HCT116 (cell line): ENCODE measurements around the gene NUP210. TPM values are rescaled to one million over a fixed set of nuclear protein-coding genes. Genes with fewer than 3 reads are reported as not detected.

Experiments
- ATAC-seq: fragments of 200-7000 bp; cut with Tn5 transposase; 2 replicates; pipeline ENCODE4 v1.9.1; 2020; ENCODE audit warnings: mild to moderate bottlenecking, moderate library complexity
- BruUV-seq: library from RNA; stranded (reverse); fragments of 400-500 nt; replicated peaks from 2 replicates; lab custom pipeline; 2021; lab: Mats Ljungman, UMichigan
- CTCF ChIA-PET: fragments of 300-600 bp; sonication (Branson Sonifier 250); formaldehyde crosslinking; loops from one replicate; lab custom pipeline; 2021; ENCODE audit warnings: antibody characterized with exemption; lab: Charles Lee
- POLR2A ChIA-PET: fragments of 300-600, 350-600 bp; sonication (Branson Sonifier 250); formaldehyde crosslinking; loops from one replicate; lab custom pipeline; 2021; ENCODE audit warnings: antibody characterized with exemption; lab: Charles Lee
- RAD21 ChIA-PET, 2 experiments: fragments of 300-600 bp; sonication (Branson Sonifier 250); formaldehyde crosslinking; loops; one replicate each; lab custom pipeline; 2023; ENCODE audit warnings: low total read pairs in 2 of 2; ENCODE audit not compliant: uncharacterized antibody in 2 of 2, unreplicated experiment in 2 of 2, low non-redundant PET in 1 of 2; lab: Charles Lee
- DNase-seq: peaks from one replicate; pipeline ENCODE4 v3.0.0-alpha.2; 2010; ENCODE audit warnings: low read depth, low spot score
- H2AFZ ChIP-seq: fragments of 200-600 bp; shearing (Covaris generic), sonication (generic); 2 replicates; pipeline ENCODE4 v1.6.1; 2017; ENCODE audit warnings: low read depth, mixed run types, mixed read lengths, antibody characterized with exemption, low read length; ENCODE audit not compliant: poor library complexity, severe bottlenecking
- H3K27ac ChIP-seq: 2 replicates; pipeline ENCODE4 v1.5.1; 2012; ENCODE audit warnings: low read depth, low read length
- H3K27me3 ChIP-seq: fragments of 200-600 bp; sonication (generic); 2 replicates; pipeline ENCODE4 v1.6.1; 2016; ENCODE audit warnings: mixed run types, low read length, mixed read lengths; ENCODE audit not compliant: insufficient read depth
- H3K36me3 ChIP-seq, 2 experiments: fragments of 200-500 bp in 1 of 2; fragments of 200-600 bp in 1 of 2; sonication (Bioruptor generic) in 1 of 2; sonication (generic) in 1 of 2; 2 replicates each; pipeline versions ENCODE4 v1.5.1 to v1.6.1; 2014 to 2016; ENCODE audit warnings: low read length in 2 of 2, inconsistent platforms in 1 of 2, mixed read lengths in 1 of 2, mixed run types in 1 of 2; ENCODE audit not compliant: insufficient read depth in 2 of 2, control insufficient read depth in 1 of 2
- H3K4me1 ChIP-seq, 2 experiments: fragments of 200-600 bp in 1 of 2; sonication (generic) in 1 of 2; 2 replicates each; pipeline versions ENCODE4 v1.5.1 to v1.6.1; 2012 to 2017; ENCODE audit warnings: low read length in 2 of 2, inconsistent platforms in 1 of 2, mild to moderate bottlenecking in 1 of 2, mixed read lengths in 1 of 2, mixed run types in 1 of 2, moderate library complexity in 1 of 2; ENCODE audit not compliant: insufficient read depth in 2 of 2, control insufficient read depth in 1 of 2
- H3K4me2 ChIP-seq: fragments of 200-600 bp; sonication (generic); 2 replicates; pipeline ENCODE4 v1.6.1; 2017; ENCODE audit warnings: mixed run types, low read length, mixed read lengths
- H3K4me3 ChIP-seq, 2 experiments: fragments of 200-600 bp in 1 of 2; sonication (generic) in 1 of 2; replicated peaks in 1 of 2; 2 replicates each; pipeline ENCODE4 v1.5.1; 2011 to 2016; ENCODE audit warnings: low read length in 2 of 2, control low read depth in 1 of 2, low read depth in 1 of 2, mild to moderate bottlenecking in 1 of 2, mixed read lengths in 1 of 2, mixed run types in 1 of 2
- H3K79me2 ChIP-seq: fragments of 200-600 bp; sonication (generic); 2 replicates; pipeline ENCODE4 v1.6.1; 2017; ENCODE audit warnings: mild to moderate bottlenecking, mixed run types, low read length, moderate library complexity, mixed read lengths; ENCODE audit not compliant: insufficient read depth
- H3K9ac ChIP-seq: fragments of 200-600 bp; sonication (generic); 2 replicates; pipeline ENCODE4 v1.6.1; 2016; ENCODE audit warnings: low read length, mixed read lengths
- H3K9me2 ChIP-seq: fragments of 200-600 bp; sonication (generic), shearing (Covaris generic); 2 replicates; pipeline ENCODE4 v1.6.1; 2017; ENCODE audit warnings: mixed run types, mild to moderate bottlenecking, moderate library complexity; ENCODE audit not compliant: insufficient read depth
- H3K9me3 ChIP-seq, 2 experiments: fragments of 200-500 bp in 1 of 2; fragments of 200-600 bp in 1 of 2; sonication (Bioruptor generic) in 1 of 2; sonication (generic) in 1 of 2; 2 replicates each; pipeline ENCODE4 v1.6.1; 2014 to 2017; ENCODE audit warnings: low read length in 2 of 2, mixed read lengths in 2 of 2, inconsistent platforms in 1 of 2, low read depth in 1 of 2, mild to moderate bottlenecking in 1 of 2, mixed run types in 1 of 2, moderate library complexity in 1 of 2; ENCODE audit not compliant: control insufficient read depth in 1 of 2, insufficient read depth in 1 of 2
- H4K20me1 ChIP-seq: fragments of 200-600 bp; sonication (generic), shearing (Covaris generic); 2 replicates; pipeline ENCODE4 v1.6.1; 2017; ENCODE audit warnings: mixed run types, mild to moderate bottlenecking, moderate library complexity; ENCODE audit not compliant: insufficient read depth
- CBX3 ChIP-seq: IDR thresholded peaks from 2 replicates; pipeline ENCODE4 v1.6.1; 2012; ENCODE audit warnings: low read depth
- FOSL1 ChIP-seq: IDR thresholded peaks from 2 replicates; pipeline ENCODE4 v1.6.1; 2012; ENCODE audit warnings: low read depth
- JUND ChIP-seq: IDR thresholded peaks from 2 replicates; pipeline ENCODE4 v1.6.1; 2012
- MAX ChIP-seq: IDR thresholded peaks from 2 replicates; pipeline ENCODE4 v1.6.1; 2012
- POLR2A ChIP-seq: IDR thresholded peaks from 2 replicates; pipeline ENCODE4 v1.7.0; 2011; ENCODE audit warnings: borderline replicate concordance; ENCODE audit not compliant: insufficient read depth, insufficient read length; ENCODE audit errors: extremely low read depth
- POLR2AphosphoS5 ChIP-seq: IDR thresholded peaks from 2 replicates; pipeline ENCODE4 v1.6.1; 2011; ENCODE audit warnings: mild to moderate bottlenecking, low read depth, low read length, moderate library complexity
- RAD21 ChIP-seq: IDR thresholded peaks from 2 replicates; pipeline ENCODE4 v1.6.1; 2012; ENCODE audit warnings: low read depth, mild to moderate bottlenecking
- SIN3A ChIP-seq: IDR thresholded peaks from 2 replicates; pipeline ENCODE4 v1.6.1; 2012; ENCODE audit warnings: low read depth
- SRF ChIP-seq: IDR thresholded peaks from 2 replicates; pipeline ENCODE4 v1.6.1; 2012; ENCODE audit warnings: low read depth
- TCF7L2 ChIP-seq: IDR thresholded peaks from 2 replicates; pipeline ENCODE4 v1.7.0; 2011; ENCODE audit warnings: borderline replicate concordance, inconsistent platforms; ENCODE audit not compliant: insufficient read depth, insufficient read length; ENCODE audit errors: extremely low read depth
- YY1 ChIP-seq: IDR thresholded peaks from 2 replicates; pipeline ENCODE4 v1.6.1; 2011; ENCODE audit warnings: low read length, low read depth, moderate library complexity, mild to moderate bottlenecking; ENCODE audit not compliant: insufficient replicate concordance; ENCODE audit errors: extremely low read depth
- ZBTB33 ChIP-seq: IDR thresholded peaks from 2 replicates; pipeline ENCODE4 v1.6.1; 2011; ENCODE audit warnings: mild to moderate bottlenecking, low read length, moderate library complexity; ENCODE audit not compliant: insufficient replicate concordance; ENCODE audit errors: extremely low read depth
- ZFX ChIP-seq: fragments of 450-650 bp; IDR thresholded peaks from 2 replicates; pipeline ENCODE4 v1.6.1; 2017
- intact Hi-C: fragments of 100-400 bp; cut with micrococcal nuclease; formaldehyde crosslinking; loops from 2 replicates; pipeline ENCODE4 v1.10.0; 2022
- total RNA-seq: library from RNA; stranded (reverse); gene quantifications from one replicate; pipeline ENCODE4 v1.2.1, GENCODE V29; 2021; ENCODE audit not compliant: unreplicated experiment
- TF ChIP-seq, protein P1 (sequence below), 3 experiments: fragments of 200-600 bp in 1 of 3; sonication (generic) in 1 of 3; IDR thresholded peaks in 2 of 3; conservative IDR thresholded peaks in 1 of 3; 2 replicates each; pipeline ENCODE4 v1.5.1; 2012 to 2017; ENCODE audit warnings: low read depth in 2 of 3, low read length in 2 of 3, antibody characterized with exemption in 1 of 3, borderline replicate concordance in 1 of 3, control low read depth in 1 of 3, mild to moderate bottlenecking in 1 of 3, mixed read lengths in 1 of 3, mixed run types in 1 of 3, moderate library complexity in 1 of 3; ENCODE audit not compliant: insufficient read depth in 1 of 3

Gene NUP210
- total RNA-seq, 1 experiment from 2014 or later: 74.9 TPM

DNA sequence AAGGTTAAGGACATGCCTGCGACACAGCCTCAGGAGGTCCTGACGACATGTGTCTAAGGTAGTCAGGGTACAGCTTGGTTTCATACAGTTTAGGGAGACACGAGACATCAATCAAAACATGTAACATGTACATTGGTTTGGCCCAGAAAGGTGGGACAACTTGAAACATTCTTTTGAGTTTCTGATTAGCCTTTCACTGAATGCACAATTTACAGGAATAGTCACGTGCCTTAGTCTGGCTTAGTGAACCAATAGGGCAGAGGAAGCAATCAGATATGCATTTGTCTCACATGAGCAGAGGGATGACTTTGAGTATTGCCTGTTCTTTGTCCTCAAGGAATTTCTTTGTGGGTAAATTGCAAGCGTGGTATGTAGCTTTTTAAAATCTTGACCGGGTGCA, 35.5 kb upstream of the NUP210 start:
- Histone ChIP-seq H3K4me1 (peaks cover 3 to 21% of the 10 kb centered on the region in 2 experiments; a peak in 2 of 4 replicates), H4K20me1 (no peaks in the 10 kb centered on the region), H3K9ac (no peak overlapping the region), H3K36me3 (no peaks in the 10 kb centered on the region), H3K9me3 (no peaks in the 10 kb centered on the region), H3K27me3 (no peaks in the 10 kb centered on the region), H3K27ac (no peak overlapping the region), H3K4me3 (no peak overlapping the region), H3K79me2 (no peaks in the 10 kb centered on the region), H2AFZ (no peak overlapping the region), H3K4me2 (no peak overlapping the region), H3K9me2 (no peaks in the 10 kb centered on the region)
- no TSS peak for BruUV-seq
- CTCF ChIA-PET: no interaction called here
- ATAC-seq (no peak), DNase-seq (no peak)
- POLR2A ChIA-PET: no interaction called here
- TF ChIP-seq, protein P1, sequence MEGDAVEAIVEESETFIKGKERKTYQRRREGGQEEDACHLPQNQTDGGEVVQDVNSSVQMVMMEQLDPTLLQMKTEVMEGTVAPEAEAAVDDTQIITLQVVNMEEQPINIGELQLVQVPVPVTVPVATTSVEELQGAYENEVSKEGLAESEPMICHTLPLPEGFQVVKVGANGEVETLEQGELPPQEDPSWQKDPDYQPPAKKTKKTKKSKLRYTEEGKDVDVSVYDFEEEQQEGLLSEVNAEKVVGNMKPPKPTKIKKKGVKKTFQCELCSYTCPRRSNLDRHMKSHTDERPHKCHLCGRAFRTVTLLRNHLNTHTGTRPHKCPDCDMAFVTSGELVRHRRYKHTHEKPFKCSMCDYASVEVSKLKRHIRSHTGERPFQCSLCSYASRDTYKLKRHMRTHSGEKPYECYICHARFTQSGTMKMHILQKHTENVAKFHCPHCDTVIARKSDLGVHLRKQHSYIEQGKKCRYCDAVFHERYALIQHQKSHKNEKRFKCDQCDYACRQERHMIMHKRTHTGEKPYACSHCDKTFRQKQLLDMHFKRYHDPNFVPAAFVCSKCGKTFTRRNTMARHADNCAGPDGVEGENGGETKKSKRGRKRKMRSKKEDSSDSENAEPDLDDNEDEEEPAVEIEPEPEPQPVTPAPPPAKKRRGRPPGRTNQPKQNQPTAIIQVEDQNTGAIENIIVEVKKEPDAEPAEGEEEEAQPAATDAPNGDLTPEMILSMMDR (IDR thresholded peaks at IDR 0.05 in 2 of 3, conservative IDR thresholded peaks at IDR 0.05 in 1 of 3; ENCODE audit: borderline replicate concordance in 1 of 3, insufficient read depth in 1 of 3, low read depth in 2 of 3, low read length in 2 of 3): no peak
- no peak for TF ChIP-seq SIN3A
- TF ChIP-seq JUND: no peak
- no peak for TF ChIP-seq ZBTB33
- TF ChIP-seq CBX3: no peak
- no peak for TF ChIP-seq POLR2A
- TF ChIP-seq SRF: no peak
- no peak for TF ChIP-seq YY1
- TF ChIP-seq POLR2AphosphoS5: no peak
- no peak for TF ChIP-seq FOSL1
- no peak for TF ChIP-seq RAD21
- TF ChIP-seq MAX: no peak
- TF ChIP-seq ZFX: no peak
- TF ChIP-seq TCF7L2: no peak
- intact Hi-C loops: no loop called here
- RAD21 ChIA-PET: no interaction called here
